Measurements from ENCODE around the gene LRRC4C. TPM values are rescaled to one million over a fixed set of nuclear protein-coding genes. Genes with fewer than 3 reads are reported as not detected.

The LRRC4C gene
- total and polyA plus RNA-seq, 4 donors = 0.33 to 5.3 (median 0.43) TPM

- Histone ChIP-seq H3K9me3 (ENCODE audit: control insufficient read depth in 4 of 4, insufficient read depth in 3 of 4, low read length in 3 of 4) (no peaks in the 10 kb centered on the region), H3K36me3 (ENCODE audit: control insufficient read depth in 4 of 4, insufficient read depth in 4 of 4, low read length in 4 of 4) (no peaks in the 10 kb centered on the region), H3K27me3 (ENCODE audit: control insufficient read depth in 3 of 3, insufficient read depth in 3 of 3, low read length in 2 of 3) (no peaks in the 10 kb centered on the region), H3K4me1 (ENCODE audit: control insufficient read depth in 5 of 5, insufficient read depth in 5 of 5, low read length in 5 of 5) (no peaks in the 10 kb centered on the region), H3K9ac (ENCODE audit: insufficient read depth in 1 of 2, low read length in 2 of 2) (no peak overlapping the region), H3K27ac (ENCODE audit: low read depth in 1 of 2, low read length in 1 of 2) (no peak overlapping the region), H3K4me3 (no peak overlapping the region)
- no peak for TF ChIP-seq CTCF (IDR thresholded peaks at IDR 0.05; ENCODE audit: control extremely low read depth, extremely low read depth)
- ATAC-seq (ENCODE audit: insufficient read depth, low FRiP score) = no peak
- WGBS, 2 donors = 86 to 90% methylated on average over 3 of the region's 3 CpGs
- no peak for DNase-seq
These were observed 69.8 kb downstream of the LRRC4C start for GRCh38 chr11:41389623-41390130.

GRCh38 chr11:41384329-41384728 lies 75.1 kb downstream of the LRRC4C start:
- Histone ChIP-seq H3K4me3 (no peak overlapping the region), H3K27ac (ENCODE audit: low read depth in 1 of 2, low read length in 1 of 2) (no peak overlapping the region), H3K4me1 (ENCODE audit: control insufficient read depth in 5 of 5, insufficient read depth in 5 of 5, low read length in 5 of 5) (no peaks in the 10 kb centered on the region), H3K9me3 (ENCODE audit: control insufficient read depth in 4 of 4, insufficient read depth in 3 of 4, low read length in 3 of 4) (no peaks in the 10 kb centered on the region), H3K27me3 (ENCODE audit: control insufficient read depth in 3 of 3, insufficient read depth in 3 of 3, low read length in 2 of 3) (no peaks in the 10 kb centered on the region), H3K9ac (ENCODE audit: insufficient read depth in 1 of 2, low read length in 2 of 2) (no peak overlapping the region), H3K36me3 (ENCODE audit: control insufficient read depth in 4 of 4, insufficient read depth in 4 of 4, low read length in 4 of 4) (no peaks in the 10 kb centered on the region)
- DNase-seq = no peak
- WGBS, 2 donors = 83 to 91% methylated on average over 1 of the region's 1 CpG
- no peak for TF ChIP-seq CTCF (IDR thresholded peaks at IDR 0.05; ENCODE audit: control extremely low read depth, extremely low read depth)
- no peak for ATAC-seq (ENCODE audit: insufficient read depth, low FRiP score)

- ATAC-seq (ENCODE audit: insufficient read depth, low FRiP score) (no peak), DNase-seq (no peak)
- H3K27me3 ChIP-seq (ENCODE audit: control insufficient read depth in 3 of 3, insufficient read depth in 3 of 3, low read length in 2 of 3) = no peaks in the 10 kb centered on the region
- H3K9me3 ChIP-seq (ENCODE audit: control insufficient read depth in 4 of 4, insufficient read depth in 3 of 4, low read length in 3 of 4) = no peaks in the 10 kb centered on the region
- no peak overlapping the region for H3K27ac ChIP-seq (ENCODE audit: low read depth in 1 of 2, low read length in 1 of 2)
- no peak overlapping the region for H3K4me3 ChIP-seq
- no peaks in the 10 kb centered on the region for H3K36me3 ChIP-seq (ENCODE audit: control insufficient read depth in 4 of 4, insufficient read depth in 4 of 4, low read length in 4 of 4)
- H3K9ac ChIP-seq (ENCODE audit: insufficient read depth in 1 of 2, low read length in 2 of 2) = no peak overlapping the region
- TF ChIP-seq CTCF (IDR thresholded peaks at IDR 0.05; ENCODE audit: control extremely low read depth, extremely low read depth) = no peak
- WGBS, 2 donors = 92% methylated on average over 3 of the region's 3 CpGs
- H3K4me1 ChIP-seq (ENCODE audit: control insufficient read depth in 5 of 5, insufficient read depth in 5 of 5, low read length in 5 of 5) = no peaks in the 10 kb centered on the region
These were observed 75.7 kb downstream of the LRRC4C start for GRCh38 chr11:41383768-41384167.

GRCh38 chr11:41382927-41383326 lies 76.5 kb downstream of the LRRC4C start:
- ATAC-seq (ENCODE audit: insufficient read depth, low FRiP score) = no peak
- Histone ChIP-seq H3K4me3 (no peak overlapping the region), H3K36me3 (ENCODE audit: control insufficient read depth in 4 of 4, insufficient read depth in 4 of 4, low read length in 4 of 4) (no peaks in the 10 kb centered on the region), H3K27ac (ENCODE audit: low read depth in 1 of 2, low read length in 1 of 2) (no peak overlapping the region), H3K4me1 (ENCODE audit: control insufficient read depth in 5 of 5, insufficient read depth in 5 of 5, low read length in 5 of 5) (no peaks in the 10 kb centered on the region), H3K27me3 (ENCODE audit: control insufficient read depth in 3 of 3, insufficient read depth in 3 of 3, low read length in 2 of 3) (no peaks in the 10 kb centered on the region), H3K9me3 (ENCODE audit: control insufficient read depth in 4 of 4, insufficient read depth in 3 of 4, low read length in 3 of 4) (no peaks in the 10 kb centered on the region), H3K9ac (ENCODE audit: insufficient read depth in 1 of 2, low read length in 2 of 2) (no peak overlapping the region)
- TF ChIP-seq CTCF (IDR thresholded peaks at IDR 0.05; ENCODE audit: control extremely low read depth, extremely low read depth) = no peak
- 82 to 83% methylated on average over 2 of the region's 2 CpGs for WGBS, 2 donors
- no peak for DNase-seq

Measured in lung (tissue), 12 donors.